Loucy (cell line): ENCODE results near the gene NAT16.

Experiments used
- H2AFZ ChIP-seq: fragments of 200-600 bp; sonication (generic); 2 replicates; pipeline ENCODE4 v1.6.0; 2016; ENCODE audit warnings: antibody characterized with exemption, mild to moderate bottlenecking, low read length, moderate library complexity
- H3F3A ChIP-seq: fragments of 200-600 bp; 2 replicates; pipeline ENCODE4 v1.6.0; 2016; ENCODE audit warnings: antibody characterized with exemption, low read depth, mild to moderate bottlenecking
- H3K27me3 ChIP-seq: fragments of 200-600 bp; sonication (generic); 2 replicates; pipeline ENCODE4 v1.6.1; 2014; ENCODE audit warnings: low read length, mild to moderate bottlenecking; ENCODE audit not compliant: insufficient read depth, poor library complexity, severe bottlenecking
- H3K36me3 ChIP-seq: fragments of 200-600 bp; sonication (generic); 2 replicates; pipeline ENCODE4 v1.6.1; 2016; ENCODE audit warnings: low read length; ENCODE audit not compliant: insufficient read depth
- H3K4me1 ChIP-seq: fragments of 200-600 bp; sonication (generic); 2 replicates; pipeline ENCODE4 v1.5.1; 2014; ENCODE audit warnings: low read length, mild to moderate bottlenecking; ENCODE audit not compliant: insufficient read depth, poor library complexity, severe bottlenecking
- H3K4me2 ChIP-seq: fragments of 200-600 bp; sonication (generic); 2 replicates; pipeline ENCODE4 v1.6.0; 2014; ENCODE audit warnings: antibody characterized with exemption, low read length, low read depth, mild to moderate bottlenecking; ENCODE audit not compliant: poor library complexity, severe bottlenecking
- H3K4me3 ChIP-seq: fragments of 200-600 bp; sonication (generic); 2 replicates; pipeline ENCODE4 v1.5.1; 2014; ENCODE audit warnings: low read length, mild to moderate bottlenecking, mixed read lengths; ENCODE audit not compliant: poor library complexity, severe bottlenecking
- H3K79me2 ChIP-seq: fragments of 200-600 bp; sonication (generic); 2 replicates; pipeline ENCODE4 v1.6.1; 2014; ENCODE audit warnings: low read length; ENCODE audit not compliant: insufficient read depth
- H3K9ac ChIP-seq: fragments of 200-600 bp; sonication (generic); 2 replicates; pipeline ENCODE4 v1.6.0; 2014; ENCODE audit warnings: mild to moderate bottlenecking, low read depth, low read length, moderate library complexity; ENCODE audit not compliant: poor library complexity, severe bottlenecking
- H3K9me2 ChIP-seq: fragments of 200-600 bp; sonication (generic); replicated peaks from 2 replicates; pipeline ENCODE4 v1.6.1; 2016; ENCODE audit warnings: low read depth, low read length, mixed read lengths
- H3K9me3 ChIP-seq: fragments of 200-600 bp; sonication (generic); 2 replicates; pipeline ENCODE4 v1.6.1; 2014; ENCODE audit warnings: mild to moderate bottlenecking, antibody characterized with exemption, low read length, low read depth; ENCODE audit not compliant: insufficient read depth
- H4K20me1 ChIP-seq: fragments of 200-600 bp; sonication (generic); 2 replicates; pipeline ENCODE4 v1.6.0; 2014; ENCODE audit warnings: antibody characterized with exemption, low read length, mild to moderate bottlenecking; ENCODE audit not compliant: insufficient read depth, poor library complexity, severe bottlenecking
- CTCF ChIP-seq: fragments of 200-600 bp; sonication (generic); conservative IDR thresholded peaks from 2 replicates; pipeline ENCODE4 v1.5.1; 2014; ENCODE audit warnings: mild to moderate bottlenecking, antibody characterized with exemption, low read length
- EZH2phosphoT487 ChIP-seq: fragments of 200-600 bp; IDR thresholded peaks from 2 replicates; pipeline ENCODE4 v1.6.1; 2018; ENCODE audit warnings: antibody characterized with exemption, mild to moderate bottlenecking, moderate library complexity, borderline replicate concordance

NAT16 gene

DNA sequence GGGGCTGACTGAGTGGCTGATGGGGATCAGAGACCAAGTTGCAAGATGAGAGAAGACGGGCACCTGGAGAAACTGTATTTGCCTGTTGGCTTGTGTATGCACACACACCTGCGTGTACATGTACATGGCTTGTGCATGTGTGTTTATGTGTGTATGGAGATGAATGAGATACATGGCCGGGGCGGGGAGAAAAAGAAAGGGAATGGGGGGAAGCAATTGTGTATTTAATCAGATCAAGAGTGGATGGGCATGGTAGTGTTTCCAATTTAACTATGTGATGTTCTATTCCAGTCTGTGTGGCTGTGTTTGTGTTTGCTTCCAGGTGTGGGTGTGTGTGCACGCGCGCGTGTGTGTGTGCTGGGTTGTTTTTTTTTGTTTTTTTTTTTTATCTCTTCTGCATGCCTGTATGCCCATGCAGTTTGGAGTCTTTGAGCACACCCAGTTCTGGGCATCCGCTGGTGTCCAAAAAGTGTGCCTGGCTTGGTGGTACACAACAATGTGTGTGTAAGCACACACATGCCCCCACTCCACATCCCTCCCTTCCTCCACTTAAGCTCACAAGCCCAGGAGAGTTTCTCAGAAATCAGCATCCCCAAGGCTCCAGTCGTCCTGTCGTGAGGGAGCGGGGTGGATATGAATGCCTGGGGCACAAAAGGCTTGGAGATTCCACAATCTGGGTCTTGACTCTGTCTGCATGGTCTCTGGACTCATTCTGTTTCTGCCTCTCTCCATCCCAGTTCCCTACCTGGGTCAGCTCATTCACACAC lies 12.3 kb downstream of the NAT16 start:
- Histone ChIP-seq H2AFZ (no peak overlapping the region), H4K20me1 (peaks cover 16% of the 10 kb centered on the region), H3K4me2 (peak overlapping the region; percentile 62), H3K9me2 (no peaks in the 10 kb centered on the region), H3F3A (no peaks in the 10 kb centered on the region), H3K27me3 (no peaks in the 10 kb centered on the region), H3K79me2 (0 out of 2 replicates have a peak, but pooled peaks cover 6% of the 10 kb centered on the region), H3K9ac (no peak overlapping the region), H3K9me3 (no peaks in the 10 kb centered on the region), H3K4me1 (peaks cover 41% of the 10 kb centered on the region), H3K4me3 (no peak overlapping the region), H3K36me3 (no peaks in the 10 kb centered on the region)
- TF ChIP-seq CTCF (no peak), EZH2phosphoT487 (no peak)

DNA sequence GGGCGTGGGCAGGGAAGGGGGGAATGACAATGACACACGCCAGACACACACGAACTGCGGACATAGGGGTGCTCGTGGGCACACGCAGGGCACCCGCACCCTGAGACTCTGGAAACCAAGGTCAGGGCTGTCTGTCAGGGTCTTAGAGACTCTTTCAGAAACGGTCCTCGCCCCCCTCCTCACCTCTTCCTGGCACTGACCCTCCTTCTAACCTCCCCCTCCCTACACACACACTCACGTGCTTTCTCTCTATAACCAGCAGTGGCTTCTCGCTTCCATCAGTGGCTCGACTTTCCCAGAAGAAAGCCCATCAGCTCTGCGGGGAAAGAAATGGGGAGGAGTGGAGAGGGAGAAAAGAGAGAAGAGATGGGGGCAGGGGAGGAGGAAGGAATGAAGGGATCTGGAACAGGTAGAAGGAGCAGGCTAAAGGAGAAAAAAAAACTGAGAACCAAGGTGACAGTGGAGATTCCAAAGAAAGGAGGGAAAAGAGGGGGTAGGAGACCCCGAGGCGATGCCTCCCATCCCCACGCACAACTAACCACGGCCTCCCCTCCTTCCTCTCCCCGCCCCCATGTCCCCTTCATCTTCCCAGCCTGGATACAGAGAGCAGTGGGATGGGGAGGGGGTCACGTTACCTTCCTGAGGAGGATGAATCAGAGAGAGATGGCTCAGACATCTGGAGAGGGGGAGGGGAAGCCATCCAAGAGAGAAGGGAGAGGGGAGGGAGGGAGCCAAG lies 13.0 kb downstream of the NAT16 start:
- Histone ChIP-seq H3K79me2 (0 out of 2 replicates have a peak, but pooled peaks cover 6% of the 10 kb centered on the region), H3K4me3 (peak overlapping the region; percentile 34), H3K9ac (no peak overlapping the region), H3K4me2 (peak overlapping the region; percentile 62), H3K9me3 (no peaks in the 10 kb centered on the region), H2AFZ (no peak overlapping the region), H3K9me2 (no peaks in the 10 kb centered on the region), H3K27me3 (no peaks in the 10 kb centered on the region), H3F3A (no peaks in the 10 kb centered on the region), H3K36me3 (no peaks in the 10 kb centered on the region), H3K4me1 (peaks cover 44% of the 10 kb centered on the region), H4K20me1 (peaks cover 16% of the 10 kb centered on the region)
- no peak for TF ChIP-seq CTCF
- TF ChIP-seq EZH2phosphoT487: no peak

- Histone ChIP-seq H3K9me2 (no peaks in the 10 kb centered on the region), H3K4me1 (peaks cover 41% of the 10 kb centered on the region), H3K4me2 (peak overlapping the region; percentile 62), H3K9me3 (no peaks in the 10 kb centered on the region), H3K4me3 (peak overlapping the region; percentile 34), H3K9ac (no peak overlapping the region), H3K36me3 (no peaks in the 10 kb centered on the region), H4K20me1 (peaks cover 16% of the 10 kb centered on the region), H3K79me2 (0 out of 2 replicates have a peak, but pooled peaks cover 6% of the 10 kb centered on the region), H3K27me3 (no peaks in the 10 kb centered on the region), H3F3A (0 out of 2 replicates have a peak, but pooled peaks cover under 1% of the 10 kb centered on the region), H2AFZ (no peak overlapping the region)
- TF ChIP-seq EZH2phosphoT487 (no peak), CTCF (no peak)
Measured at GRCh38 chr7:101166648-101166908, 13.5 kb downstream of the NAT16 start.
